ENCODE measurements around the gene TOM1. TPM values are rescaled to one million over a fixed set of nuclear protein-coding genes. Genes with fewer than 3 reads are reported as not detected.
A peak's percentile ranks its signal among the peaks of the same experiment; 100 is the strongest.

The TOM1 gene
- total RNA-seq (2013; cell fraction: nucleolus; rRNA removed), result 124 and 147 TPM in 2 replicates
- total RNA-seq (2014; rRNA removed), result 33.5 and 37.3 TPM in 2 replicates
- 17.3 and 18.2 TPM in 2 replicates for total RNA-seq (2014; rRNA removed; fragmentation: Illumina TruSeq; extraction: Trizol)
- 36.4 and 37.9 TPM in 2 replicates for total RNA-seq (2021)
- polyA plus RNA-seq (2011; ENCODE audit: low read depth), result 23.4 TPM
- 32.2 and 64.6 TPM in 2 replicates for polyA plus RNA-seq (2011; rRNA removed)
- 77.4 and 79.3 TPM in 2 replicates for polyA plus RNA-seq (2011; cell fraction: cytosol; rRNA removed)
- 95.7 and 99.1 TPM in 2 replicates for polyA plus RNA-seq (2011; cell fraction: nucleus; rRNA removed)
- polyA plus RNA-seq (2012), result 31.1 and 35.7 TPM in 2 replicates
- 33.0 and 60.6 TPM in 2 replicates for polyA plus RNA-seq (2014; fragmentation: Illumina TruSeq; extraction: Trizol)
- 1 to 10 TPM; 2.2 to 2.9 TPM for polyA plus RNA-seq (2014; fragmentation: Nextera tagmentation; extraction: Ambion mirVana)
- polyA plus RNA-seq (2014; rRNA removed), result 40.5 and 43.3 TPM in 2 replicates
- polyA plus RNA-seq (2016; fragmentation: Nextera tagmentation; extraction: Ambion mirVana), result 10 to 100 TPM; 50.4 to 53.6 TPM
- polyA minus RNA-seq (2011; rRNA and poly(A)+ RNA removed), result 112 and 113 TPM in 2 replicates
- polyA minus RNA-seq (2011; cell fraction: cytosol; rRNA and poly(A)+ RNA removed), result 20.8 and 21.0 TPM in 2 replicates
- 51.9 and 56.4 TPM in 2 replicates for polyA minus RNA-seq (2011; cell fraction: nucleus; rRNA and poly(A)+ RNA removed)
- percentile 77 among the genes with signal in this experiment for Bru-seq, nascent RNA
- percentile 74 among the genes with signal in this experiment for BruChase-seq, experiment 1, labeled RNA remaining after a 6-hour chase
- BruChase-seq, experiment 2, labeled RNA remaining after a 2-hour chase, result percentile 71 among the genes with signal in this experiment
- long read RNA-seq, experiment 1, transcript TOM1-210 (15 exons, 2,389 nt), result major isoform, 25 of 35 reads
- long read RNA-seq, experiment 1, partial matches to known transcripts, result 3 of 35 reads
- long read RNA-seq, experiment 1, other reads (novel, unspliced or antisense), result 3 of 35 reads
- long read RNA-seq, experiment 2, partial matches to known transcripts, result 1 of 11 reads
- long read RNA-seq, experiment 2, other reads (novel, unspliced or antisense), result 4 of 11 reads

GRCh38 chr22:35299673-35300499 lies at the start of gene TOM1:
TSS of gene TOM1 (plus strand) at chr22:35299894. CDS start at chr22:35299929, 35 bp downstream.
- peak within 1 kb of the TSS; percentile 76 for H2AFZ ChIP-seq (ENCODE audit: control insufficient read depth, low read depth, low read length)
- no peaks in the 10 kb centered on the region for H4K20me1 ChIP-seq (ENCODE audit: control insufficient read depth, insufficient read depth)
- peak within 1 kb of the TSS; percentile 98 for H3K4me2 ChIP-seq (ENCODE audit: control insufficient read depth, insufficient read depth)
- TSS peak; percentile 61 for BruUV-seq (replicated peaks)
- POLR2A ChIA-PET, result interaction anchor here (0.7 to 1.7 kb wide), 6 partner anchors 8 to 42 kb away, joined by 3 to 23 read pairs (median 4); no protein-coding TSS in a partner anchor
- peak; percentile 99 for ATAC-seq
- peaks cover 2% of the 10 kb centered on the region for H3K79me2 ChIP-seq (ENCODE audit: control insufficient read depth, insufficient read depth, low read length)
- SMC1A ChIA-PET (ENCODE audit: uncharacterized antibody, unreplicated experiment), result interaction anchor here (0.8 to 2.0 kb wide), 6 partner anchors 10 to 110 kb away, joined by 3 to 23 read pairs (median 3); partner anchors contain the start of gene HMGXB4
- no peaks in the 10 kb centered on the region for H3K9me3 ChIP-seq (replicated peaks; ENCODE audit: control insufficient read depth, insufficient read depth, low read length)
- peak; percentile 99 for FAIRE-seq
- peak within 1 kb of the TSS; percentile 81 for H3K9ac ChIP-seq (ENCODE audit: control insufficient read depth, insufficient read depth, low read length)
- under 1% methylated on average over 63 of the region's 64 CpGs for whole genome bisulfite sequencing (ENCODE audit: insufficient coverage, insufficient replicate concordance, low lambda C conversion rate, missing lambda C conversion rate)
- CTCF ChIA-PET, result interaction anchor here (0.6 to 1.5 kb wide), 8 partner anchors 10 to 326 kb away, joined by 3 to 4 read pairs (median 4); no protein-coding TSS in a partner anchor
- H3K27ac ChIP-seq (ENCODE audit: control insufficient read depth, insufficient read depth), result peak within 1 kb of the TSS; percentile 70
- H3K4me3 ChIP-seq, result peak within 1 kb of the TSS; percentile 80
- RAD21 ChIA-PET (ENCODE audit: unreplicated experiment), result interaction anchor here (0.7 to 1.4 kb wide), 10 partner anchors 8 to 149 kb away, joined by 3 to 11 read pairs (median 4); no protein-coding TSS in a partner anchor
- peak; percentile 94 for DNase-seq (ENCODE audit: low read depth, low spot score)
- in situ Hi-C loops (cut with MboI), result no loop called here
- peaks cover 4% of the 10 kb centered on the region for H3K4me1 ChIP-seq (ENCODE audit: control insufficient read depth, insufficient read depth, low read length)
- peaks cover 0 to 2% of the 10 kb centered on the region in 2 experiments; a peak in 1 of 4 replicates for H3K36me3 ChIP-seq (ENCODE audit: control insufficient read depth in 2 of 2, insufficient read depth in 2 of 2, low read length in 1 of 2)
- intact Hi-C loops (cut with micrococcal nuclease; ENCODE audit: unreplicated experiment), result no loop called here
- H3K27me3 ChIP-seq (replicated peaks in 1 of 2; ENCODE audit: control insufficient read depth in 2 of 2, insufficient read depth in 2 of 2, low read length in 1 of 2), result no peaks in the 10 kb centered on the region
- no peak for TF ChIP-seq STAT3 (IDR thresholded peaks at IDR 0.05; ENCODE audit: low read depth, low read length)
- peak; percentile 93 to 98 for TF ChIP-seq BHLHE40 (IDR thresholded peaks at IDR 0.05; ENCODE audit: borderline replicate concordance in 1 of 2, low read depth in 2 of 2, low read length in 1 of 2)
- TF ChIP-seq POLR2A (IDR thresholded peaks at IDR 0.05; ENCODE audit: low read depth, low read length), result peak; percentile 83
- no peak for TF ChIP-seq NR2C2 (IDR thresholded peaks at IDR 0.05; ENCODE audit: borderline replicate concordance, control insufficient read depth, insufficient read length, low read depth)
- TF ChIP-seq GATAD2B (conservative IDR thresholded peaks at IDR 0.05; ENCODE audit: low read depth), result peak; percentile 57
- TF ChIP-seq, protein P1, sequence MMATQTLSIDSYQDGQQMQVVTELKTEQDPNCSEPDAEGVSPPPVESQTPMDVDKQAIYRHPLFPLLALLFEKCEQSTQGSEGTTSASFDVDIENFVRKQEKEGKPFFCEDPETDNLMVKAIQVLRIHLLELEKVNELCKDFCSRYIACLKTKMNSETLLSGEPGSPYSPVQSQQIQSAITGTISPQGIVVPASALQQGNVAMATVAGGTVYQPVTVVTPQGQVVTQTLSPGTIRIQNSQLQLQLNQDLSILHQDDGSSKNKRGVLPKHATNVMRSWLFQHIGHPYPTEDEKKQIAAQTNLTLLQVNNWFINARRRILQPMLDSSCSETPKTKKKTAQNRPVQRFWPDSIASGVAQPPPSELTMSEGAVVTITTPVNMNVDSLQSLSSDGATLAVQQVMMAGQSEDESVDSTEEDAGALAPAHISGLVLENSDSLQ (IDR thresholded peaks at IDR 0.05), result peak; percentile 99
- TF ChIP-seq ZNF592 (IDR thresholded peaks at IDR 0.05), result no peak
- TF ChIP-seq RELA (IDR thresholded peaks at IDR 0.05; ENCODE audit: borderline replicate concordance, partially characterized antibody), result no peak
- TF ChIP-seq MEF2B (IDR thresholded peaks at IDR 0.05; ENCODE audit: partially characterized antibody, poor library complexity, severe bottlenecking), result peak; percentile 93

Measured in GM12878 (cell line).